HG03354 (cell line): ENCODE results near the gene WWTR1.
A peak's percentile ranks its signal among the peaks of the same experiment; 100 is the strongest.

Source experiments
- ATAC-seq: cut with Tn5 transposase; IDR thresholded peaks from one replicate; pipeline ENCODE4 v1.9.1; 2021; ENCODE audit warnings: mild to moderate bottlenecking; ENCODE audit not compliant: unreplicated experiment, poor library complexity, severe bottlenecking

Gene WWTR1

DNA sequence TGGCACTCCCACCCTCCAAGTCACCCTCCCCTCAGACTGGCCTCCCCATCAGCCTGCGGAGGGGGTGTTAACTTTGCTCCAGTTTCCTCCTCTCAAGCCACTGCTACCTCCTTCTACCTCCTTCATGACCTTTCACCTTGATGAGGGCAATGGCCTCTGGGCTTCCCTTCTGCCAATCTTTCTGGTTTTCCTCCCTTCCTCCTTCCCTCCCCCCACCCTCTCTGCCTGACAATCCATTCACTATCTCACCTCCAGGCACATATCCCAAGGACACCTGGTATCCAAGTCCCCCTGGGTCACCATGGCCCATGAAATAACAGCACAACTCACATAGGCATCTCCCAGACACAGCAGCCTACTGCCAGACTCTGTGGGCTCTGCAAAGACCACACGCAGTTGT lies 80.0 kb downstream of the WWTR1 start:
- no peak for ATAC-seq

DNA sequence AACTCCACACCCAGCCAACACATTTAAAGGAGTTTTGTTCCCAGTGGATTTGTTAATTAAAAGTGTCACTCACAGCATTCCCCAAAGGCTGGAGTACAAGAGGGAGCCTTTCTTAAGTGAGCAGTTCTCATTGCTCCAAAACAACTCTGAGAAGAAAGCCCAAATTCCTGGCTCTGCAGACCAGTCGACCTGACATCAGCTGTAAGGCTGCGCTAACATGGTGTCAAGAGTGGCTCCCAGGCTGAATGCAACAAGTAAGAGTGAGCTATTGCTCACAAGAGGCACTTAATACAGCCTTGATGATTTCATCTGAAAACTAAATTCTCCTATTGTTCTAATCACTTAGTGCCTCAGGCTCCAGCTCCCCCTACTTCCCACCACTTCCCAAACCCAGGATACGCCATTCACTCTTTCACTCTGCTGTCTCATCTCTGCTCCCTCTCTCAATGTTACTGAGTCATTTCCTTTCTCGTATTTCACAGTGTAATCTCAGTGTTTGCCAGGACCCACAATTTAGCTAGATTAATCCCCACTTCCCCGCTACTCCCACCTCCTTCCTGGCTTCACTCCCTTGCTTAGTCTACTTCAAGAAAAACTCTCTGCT lies 81.8 kb downstream of the WWTR1 start:
- peak; percentile 47 for ATAC-seq

DNA sequence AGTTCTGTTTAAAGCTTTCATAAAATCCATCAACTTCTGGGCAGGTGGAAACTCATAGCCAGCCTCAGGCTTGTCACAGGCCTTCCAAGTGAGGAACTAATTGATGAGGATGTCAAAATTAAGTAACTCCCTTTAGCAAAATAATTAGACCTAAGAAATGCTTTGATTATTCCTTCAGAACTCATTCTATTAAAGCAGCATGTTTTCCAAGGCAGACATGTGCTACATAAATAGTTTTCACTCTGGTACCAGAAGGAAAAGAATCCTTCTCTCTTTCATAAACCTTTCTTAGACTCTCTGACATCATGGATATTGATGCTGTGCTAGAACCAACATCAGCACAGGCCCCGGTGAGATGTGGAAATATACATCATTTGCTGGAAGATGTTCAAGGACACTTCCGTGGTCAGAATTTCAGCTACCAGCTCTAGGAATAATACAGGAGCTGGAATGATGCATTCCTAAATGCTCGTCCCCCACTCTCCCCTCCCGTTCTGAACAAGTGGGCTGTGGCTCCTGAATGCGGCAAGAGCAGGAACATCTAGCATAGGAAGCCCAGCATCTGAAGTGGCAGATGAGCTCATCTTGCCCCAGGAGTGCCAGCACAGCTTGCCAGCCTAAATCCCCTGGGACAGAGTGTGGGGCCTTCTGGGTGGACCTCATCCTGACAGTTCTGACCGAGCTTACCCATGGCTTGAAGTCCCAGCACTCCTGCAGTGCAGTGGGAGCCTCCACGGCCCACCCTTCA lies 82.4 kb downstream of the WWTR1 start:
- no peak for ATAC-seq

DNA sequence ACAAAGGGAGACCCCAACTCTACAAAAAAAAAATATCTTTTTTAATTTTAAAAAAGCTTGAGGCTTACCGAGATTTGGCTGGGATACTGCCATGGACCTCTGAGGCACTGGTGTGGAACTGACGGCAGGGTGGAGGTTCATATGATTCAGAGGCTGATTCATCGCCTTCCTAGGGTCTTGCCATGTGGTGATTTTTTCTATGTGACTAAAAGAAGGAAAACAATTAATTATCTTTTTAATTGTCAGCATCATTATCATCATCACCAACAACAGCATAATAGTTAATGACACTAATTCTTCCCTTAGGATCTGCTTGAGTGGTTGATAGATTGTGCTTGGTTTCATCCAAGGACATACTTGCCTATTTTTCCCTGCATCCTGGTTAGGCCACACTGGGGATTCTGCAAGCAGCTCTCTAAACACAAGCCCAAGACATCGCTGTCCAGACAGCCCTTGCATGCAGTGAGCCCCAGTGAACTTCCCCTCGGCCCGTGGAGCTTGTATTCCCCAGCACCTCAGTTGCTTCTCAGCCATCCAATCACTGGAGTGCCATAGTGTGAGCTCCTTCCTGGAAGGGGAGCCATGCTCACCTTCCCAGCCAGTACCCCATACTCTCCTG lies 84.9 kb downstream of the WWTR1 start:
- ATAC-seq: no peak

DNA sequence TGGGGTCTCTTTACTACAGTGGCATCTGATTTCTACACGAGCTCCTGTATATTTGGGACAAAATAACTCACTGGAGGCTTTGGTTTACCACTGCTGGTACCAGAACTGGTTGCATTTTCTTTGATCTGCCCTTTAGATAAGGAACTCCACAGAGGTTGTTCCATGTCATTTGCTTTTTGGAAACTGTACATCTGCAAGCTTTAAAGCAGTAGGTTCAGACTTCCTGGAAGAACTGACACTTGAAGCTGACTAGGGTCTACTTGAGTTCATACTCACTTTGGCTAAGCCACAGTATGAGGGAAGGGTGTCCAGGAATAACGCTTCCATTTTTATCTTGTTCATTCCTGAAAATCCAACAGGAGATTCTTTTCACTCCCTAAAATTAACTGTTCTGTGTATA lies 86.4 kb downstream of the WWTR1 start:
- no peak for ATAC-seq

DNA sequence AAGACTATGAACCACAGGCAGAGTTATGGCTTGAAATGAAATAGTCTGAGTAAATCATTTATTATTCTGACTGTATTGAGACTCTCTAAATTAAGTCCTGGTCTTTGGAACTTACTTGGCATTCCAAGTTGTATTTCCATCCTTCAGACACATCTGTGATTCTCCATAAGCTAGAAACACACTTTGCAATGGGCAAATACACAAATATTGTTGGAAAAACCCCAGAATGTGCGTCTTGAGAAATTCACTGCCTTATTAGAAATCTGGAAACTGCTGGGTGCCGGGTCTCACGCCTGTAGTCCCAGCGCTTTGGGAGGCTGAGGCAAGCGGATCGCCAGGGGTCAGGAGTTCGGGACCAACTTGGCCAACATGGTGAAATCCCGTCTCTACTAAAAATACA lies 87.8 kb downstream of the WWTR1 start:
- no peak for ATAC-seq

DNA sequence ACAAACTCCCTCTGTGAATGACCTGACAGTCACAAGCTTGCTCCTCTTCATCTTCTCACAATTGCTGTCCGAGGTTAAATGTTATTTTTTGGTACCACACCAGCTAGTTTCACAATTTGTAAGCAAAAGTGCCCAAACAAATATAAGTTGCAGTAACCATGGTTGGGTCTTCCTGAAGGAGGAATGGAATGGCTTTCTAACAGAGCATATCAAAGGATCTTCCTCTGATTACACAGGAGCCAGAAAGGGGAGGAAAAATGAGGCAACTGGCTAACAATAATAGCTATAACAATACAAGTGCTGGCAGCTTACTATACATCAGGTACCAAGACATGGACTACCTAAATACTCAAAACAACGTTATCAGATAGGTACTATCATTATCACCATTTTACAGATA lies 90.4 kb downstream of the WWTR1 start:
- no peak for ATAC-seq

DNA sequence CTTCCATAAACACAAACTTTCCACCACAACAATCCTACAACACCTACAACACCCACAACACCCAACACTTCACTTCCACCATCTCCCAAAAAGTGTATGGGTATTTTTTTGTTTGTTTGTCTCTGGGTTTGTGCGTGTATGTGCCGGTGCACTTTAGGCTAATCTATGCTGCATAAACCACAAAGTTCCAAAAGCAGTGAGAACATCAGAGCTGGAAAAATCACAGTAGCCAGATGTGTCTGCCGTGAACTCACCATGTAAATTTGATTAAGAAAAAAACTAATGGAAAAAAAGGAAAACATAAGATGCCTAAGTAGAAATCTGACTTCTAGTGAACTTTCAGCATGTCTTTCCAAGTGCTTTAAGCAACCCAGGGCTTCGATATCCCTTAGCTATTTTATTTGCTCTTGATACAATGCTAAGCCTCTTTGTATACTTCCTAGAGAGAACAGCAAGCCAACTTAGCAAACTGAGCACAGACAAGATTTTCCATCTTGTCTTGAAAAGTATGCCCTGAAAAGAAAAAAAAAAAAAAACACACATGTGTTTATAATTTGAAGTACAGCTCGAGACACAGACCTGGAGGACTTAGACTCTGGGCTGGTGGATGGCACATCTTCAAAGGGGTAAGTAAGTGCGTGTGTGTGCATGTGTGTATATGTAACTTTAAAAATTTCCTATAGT lies 91.4 kb downstream of the WWTR1 start:
- ATAC-seq: no peak

DNA sequence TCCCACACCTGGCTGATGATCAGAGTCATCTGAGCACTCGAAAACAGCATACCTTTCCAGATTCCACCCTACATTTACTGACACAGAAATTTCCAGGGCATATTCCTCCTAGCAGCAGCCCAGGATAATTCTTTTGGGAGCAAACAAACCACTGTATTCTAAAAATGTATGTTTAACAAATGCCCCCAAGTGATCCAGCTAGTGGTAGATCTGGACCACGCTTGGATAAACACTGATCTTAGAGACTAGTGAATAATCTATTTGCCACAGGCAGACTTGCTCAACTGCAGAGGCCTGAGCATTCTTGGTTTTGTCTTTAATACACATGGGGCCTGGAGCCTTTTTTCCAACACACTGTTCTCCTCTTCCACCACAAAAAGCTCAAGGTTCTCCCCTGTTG lies 93.7 kb downstream of the WWTR1 start:
- no peak for ATAC-seq

DNA sequence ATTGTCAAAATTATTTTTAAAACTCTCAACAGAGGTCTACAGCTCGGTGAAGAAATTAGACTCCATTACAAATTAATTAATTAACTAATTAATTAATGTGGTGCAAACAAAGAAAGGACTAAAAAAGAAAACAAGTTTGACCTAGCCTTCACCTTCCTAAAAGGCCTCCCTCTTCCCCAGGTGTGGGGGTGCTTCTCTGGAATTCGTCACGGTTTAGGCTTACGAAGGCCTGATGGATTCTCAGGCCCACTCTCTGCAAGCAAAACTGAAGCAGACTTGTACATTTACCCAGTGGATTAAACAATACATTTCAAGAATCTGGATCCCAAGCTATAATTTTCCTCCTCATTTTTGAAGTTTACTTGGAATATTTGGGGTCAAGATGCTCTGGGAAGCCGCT lies 94.7 kb downstream of the WWTR1 start:
- no peak for ATAC-seq

DNA sequence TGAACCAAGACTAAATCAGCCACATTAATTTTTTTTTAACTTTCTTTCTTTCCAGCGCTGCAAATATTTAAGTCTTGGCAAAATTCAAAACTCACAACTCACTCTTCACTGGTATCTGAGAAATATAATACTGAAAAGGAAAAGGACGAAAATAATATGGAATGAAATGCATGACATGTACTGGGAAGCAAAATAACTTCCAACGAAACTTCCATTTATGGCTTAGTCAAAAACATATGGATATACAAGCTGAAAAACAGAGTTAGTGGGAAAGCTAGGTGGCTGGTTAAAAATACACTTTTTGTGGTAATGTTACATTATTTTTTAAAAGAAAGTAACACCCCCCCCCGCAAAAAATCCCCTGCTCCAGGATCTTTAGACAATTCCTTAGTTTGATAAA lies 97.2 kb downstream of the WWTR1 start:
- no peak for ATAC-seq

DNA sequence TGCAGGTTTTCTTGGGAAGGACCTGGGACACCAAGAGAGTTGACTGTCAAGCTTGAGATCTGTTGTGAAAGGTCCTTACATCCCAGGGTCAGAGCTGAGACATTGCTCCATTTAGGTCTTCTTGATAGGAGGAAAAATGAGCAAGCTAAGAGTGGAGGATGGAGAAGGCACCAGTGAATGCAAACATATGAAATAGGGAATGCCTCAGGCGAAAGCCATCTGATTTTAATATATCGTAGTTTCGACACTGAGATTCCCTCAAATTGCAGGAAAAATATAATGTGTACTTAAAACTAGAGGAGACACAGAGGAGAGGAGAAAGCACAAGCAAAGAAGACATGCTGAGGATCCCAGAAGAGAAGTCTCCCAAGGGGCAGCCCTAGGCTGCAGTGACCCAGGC lies 97.8 kb downstream of the WWTR1 start:
- no peak for ATAC-seq

DNA sequence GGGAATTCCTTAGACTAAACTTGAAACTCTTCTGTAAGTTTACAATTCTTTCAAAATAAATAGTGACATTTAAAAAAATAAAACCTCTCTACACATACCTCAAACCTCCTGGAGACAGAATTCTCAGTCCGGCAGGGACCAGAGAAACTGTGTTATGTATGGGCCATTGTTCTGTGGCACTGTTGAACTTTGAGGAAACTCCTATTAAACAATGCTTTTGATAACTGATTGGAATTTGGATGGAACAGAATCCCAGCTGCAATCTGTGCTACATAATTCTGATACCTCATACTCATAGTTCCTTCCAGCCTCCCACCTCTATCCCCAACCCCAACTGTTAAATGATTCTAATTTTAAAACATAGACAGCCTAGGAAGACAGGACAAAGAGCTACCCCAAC lies 98.3 kb downstream of the WWTR1 start:
- no peak for ATAC-seq

DNA sequence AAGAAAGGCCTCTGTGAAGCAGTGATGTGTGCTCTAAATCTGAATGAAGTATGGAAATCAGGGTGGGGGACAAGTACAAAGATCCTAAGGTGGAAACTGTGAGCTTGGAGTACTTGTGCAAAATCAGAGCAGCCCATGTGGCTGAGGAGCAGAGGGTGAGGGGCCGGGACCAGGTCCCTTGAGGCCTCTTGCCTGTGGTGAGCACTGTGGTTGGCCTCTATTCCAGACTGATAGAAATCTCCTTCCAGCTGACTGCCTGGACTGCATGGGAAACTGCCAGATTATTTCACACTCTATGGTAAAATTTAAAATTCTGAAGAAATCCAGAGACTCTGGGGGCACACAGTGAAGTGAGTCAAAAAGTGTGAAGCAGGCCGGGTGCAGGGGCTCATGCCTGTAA lies 101.9 kb downstream of the WWTR1 start:
- ATAC-seq: no peak

DNA sequence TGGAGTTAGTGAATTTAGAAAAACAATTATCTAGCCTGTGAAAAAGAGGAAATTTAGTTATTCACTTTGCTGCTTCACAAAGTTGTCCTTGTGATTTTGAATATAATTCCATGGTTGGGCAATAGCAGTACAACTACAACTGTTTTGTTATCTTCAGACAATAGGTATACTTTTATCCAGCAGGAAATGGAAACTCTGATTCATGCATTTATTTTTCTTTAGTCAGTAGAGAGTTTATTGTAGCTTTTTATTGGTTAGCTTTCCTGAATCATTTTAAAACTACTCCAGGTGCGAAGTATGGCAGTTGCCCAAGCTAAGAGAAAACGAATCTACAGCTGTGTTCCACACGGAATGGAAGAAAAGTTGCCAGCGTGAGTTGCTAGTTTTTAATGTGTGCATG lies 103.0 kb downstream of the WWTR1 start:
- no peak for ATAC-seq

DNA sequence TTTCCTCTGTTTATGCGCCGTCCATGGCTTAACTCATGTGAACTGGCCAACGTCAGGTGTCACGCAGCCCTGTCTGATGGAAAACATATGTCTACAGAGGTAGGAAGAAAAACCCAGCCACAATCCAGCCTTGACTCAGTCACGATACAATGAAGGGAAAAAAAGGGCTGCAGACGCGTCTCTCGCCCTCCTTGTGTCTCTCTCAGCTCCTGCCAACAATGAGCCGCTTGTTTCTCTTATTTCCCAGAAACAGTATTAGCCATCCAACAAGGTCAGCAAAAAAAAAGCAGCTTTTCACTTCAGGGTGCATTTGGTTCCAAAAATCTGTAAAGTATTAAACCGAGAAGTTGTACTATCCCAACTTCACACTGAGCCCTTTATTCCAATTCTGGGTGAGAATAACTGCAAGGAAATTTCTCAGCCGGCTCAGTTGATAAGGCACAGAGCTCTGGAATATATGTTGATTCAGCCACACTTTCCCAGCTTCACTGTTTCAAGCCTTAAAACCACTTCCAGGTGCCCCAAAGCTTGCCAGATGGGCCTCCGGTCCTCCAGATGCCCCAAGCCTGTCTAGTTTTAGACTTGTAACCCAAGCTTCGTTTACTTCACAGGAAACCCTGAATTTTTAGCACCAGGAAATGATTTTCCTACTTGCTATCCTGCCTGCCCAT lies 103.9 kb downstream of the WWTR1 start:
- ATAC-seq: no peak

DNA sequence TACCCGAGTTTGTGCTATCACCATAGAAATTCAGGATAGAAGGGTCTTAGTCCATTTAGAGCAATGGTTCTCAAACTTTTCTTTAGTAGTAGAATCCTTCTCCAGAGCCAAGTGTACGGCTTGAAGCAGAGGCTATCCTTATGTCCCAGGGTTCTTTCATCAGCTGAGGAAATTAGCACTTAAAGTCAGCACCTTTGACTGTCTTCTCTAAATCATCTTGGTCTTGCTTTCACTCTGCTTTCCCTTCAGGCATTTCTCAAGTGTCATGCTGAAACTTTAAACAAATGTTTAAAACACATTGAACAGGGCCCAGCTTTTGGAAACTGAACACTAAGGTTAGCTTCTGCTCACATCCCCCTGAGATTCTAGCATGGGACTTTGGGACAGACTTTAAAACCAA lies 105.1 kb downstream of the WWTR1 start:
- no peak for ATAC-seq

DNA sequence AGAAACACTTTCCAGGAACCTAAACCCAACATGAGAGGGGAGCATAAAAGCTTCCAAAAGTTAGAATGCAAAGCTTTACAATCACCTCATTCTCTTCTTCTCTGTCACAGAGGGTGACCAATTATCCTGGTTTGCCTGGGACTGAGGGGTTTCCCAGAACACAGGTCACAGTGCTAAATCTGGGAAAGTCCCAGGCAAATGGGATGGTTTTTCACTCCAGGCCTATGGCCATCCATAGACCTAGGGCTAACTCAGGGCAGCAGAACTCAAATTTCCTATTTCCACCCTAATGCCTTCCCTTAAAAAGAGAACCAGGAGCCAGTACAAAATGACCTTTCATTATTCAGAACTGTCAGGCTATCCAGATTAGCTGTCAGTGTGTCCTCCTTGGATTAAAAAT lies 106.3 kb downstream of the WWTR1 start:
- ATAC-seq: no peak

DNA sequence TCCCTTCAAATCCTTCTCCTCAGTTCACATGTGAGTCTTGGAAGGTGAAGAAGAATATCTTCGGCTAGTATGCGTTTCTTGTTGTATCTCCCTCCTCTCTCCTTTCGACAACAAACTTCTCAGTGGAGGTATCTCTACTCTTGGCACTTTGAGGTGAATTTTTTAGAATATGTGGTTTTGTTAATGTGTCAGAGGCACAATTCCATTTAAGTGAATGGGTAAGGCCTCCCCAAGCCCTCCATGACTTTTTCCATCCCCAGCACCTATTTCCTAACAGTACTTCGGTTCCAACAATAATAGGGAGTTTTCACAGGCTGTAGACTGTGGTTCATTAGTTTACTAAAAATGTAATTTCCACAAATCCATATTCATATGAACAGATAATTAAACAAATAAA lies 109.2 kb downstream of the WWTR1 start:
- no peak for ATAC-seq

DNA sequence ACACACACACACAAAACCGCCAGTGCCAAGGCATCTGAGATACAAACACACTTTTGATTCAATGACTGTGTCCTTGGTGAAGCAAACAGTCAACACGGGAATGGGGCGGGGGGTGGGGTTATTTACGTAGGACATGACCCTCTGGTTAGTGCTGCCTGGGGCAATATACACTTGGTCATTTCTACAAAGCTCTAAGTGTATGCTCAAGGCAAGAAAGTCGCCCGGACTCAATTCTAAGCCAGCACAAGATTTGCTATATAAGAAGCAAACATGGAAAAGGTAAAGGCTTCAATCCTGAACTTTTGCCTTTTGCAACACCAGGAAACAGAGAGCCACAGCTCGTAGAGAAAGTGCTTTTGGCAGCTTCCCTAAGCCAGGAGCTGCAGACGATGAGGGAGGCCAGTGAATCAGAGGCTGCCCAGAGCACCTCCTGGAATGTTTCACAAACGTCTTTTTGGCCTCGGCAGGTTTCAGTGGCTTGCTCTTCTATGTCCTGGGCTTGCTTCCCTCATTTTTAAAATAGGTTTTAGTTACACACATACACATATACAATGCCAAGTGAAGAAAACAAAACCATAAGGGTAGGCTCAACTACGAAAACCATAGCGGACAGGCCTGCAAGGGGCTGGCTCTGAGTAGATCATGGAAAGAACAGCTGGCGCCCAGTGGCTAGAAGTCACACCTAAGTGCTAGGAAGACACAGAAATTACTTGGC lies 109.7 kb downstream of the WWTR1 start:
- ATAC-seq: no peak
